SU-DHL-6 (cell line): ENCODE results near the gene SULT2B1.

Experiments
- H2AFZ ChIP-seq: fragments of 200-600 bp; sonication (generic); 2 replicates; pipeline ENCODE4 v1.6.1; 2014; ENCODE audit warnings: low read depth, mild to moderate bottlenecking, moderate library complexity, mixed read lengths, antibody characterized with exemption, low read length; ENCODE audit not compliant: severe bottlenecking
- H3F3A ChIP-seq: fragments of 200-600 bp; shearing (Covaris generic); 2 replicates; pipeline ENCODE4 v1.6.0; 2016; ENCODE audit warnings: antibody characterized with exemption, mild to moderate bottlenecking; ENCODE audit not compliant: insufficient read depth
- H3K27ac ChIP-seq: fragments of 200-600 bp; sonication (generic); 2 replicates; pipeline ENCODE4 v1.5.1; 2016; ENCODE audit warnings: low read depth, mild to moderate bottlenecking, low read length, moderate library complexity, mixed read lengths
- H3K27me3 ChIP-seq: fragments of 200-600 bp; sonication (generic), shearing (Covaris generic); 2 replicates; pipeline ENCODE4 v1.6.0; 2014; ENCODE audit warnings: mild to moderate bottlenecking, low read length
- H3K36me3 ChIP-seq: fragments of 200-600 bp; sonication (generic); 2 replicates; pipeline ENCODE4 v1.6.1; 2014; ENCODE audit warnings: mild to moderate bottlenecking, low read length, mixed read lengths
- H3K4me2 ChIP-seq: fragments of 300-600, 200-600 bp; shearing (Covaris generic), sonication (generic); 2 replicates; pipeline ENCODE4 v1.6.0; 2014; ENCODE audit warnings: low read length, low read depth, mild to moderate bottlenecking; ENCODE audit not compliant: poor library complexity, severe bottlenecking
- H3K4me3 ChIP-seq: fragments of 200-600 bp; sonication (generic); 2 replicates; pipeline ENCODE4 v1.5.1; 2014; ENCODE audit warnings: antibody characterized with exemption, low read length, mild to moderate bottlenecking, mixed read lengths; ENCODE audit not compliant: insufficient read depth, poor library complexity, severe bottlenecking
- H3K79me2 ChIP-seq: fragments of 200-600 bp; sonication (generic); 2 replicates; pipeline ENCODE4 v1.6.1; 2014; ENCODE audit warnings: mild to moderate bottlenecking, low read length, moderate library complexity; ENCODE audit not compliant: insufficient read depth
- H3K9ac ChIP-seq: fragments of 200-600 bp; sonication (generic); 2 replicates; pipeline ENCODE4 v1.7.0; 2014; ENCODE audit warnings: mild to moderate bottlenecking, low read length
- H3K9me2 ChIP-seq: fragments of 200-600 bp; sonication (generic); replicated peaks from 2 replicates; pipeline ENCODE4 v1.6.1; 2014; ENCODE audit warnings: low read length; ENCODE audit not compliant: insufficient read depth
- H3K9me3 ChIP-seq: fragments of 200-600 bp; sonication (generic); 2 replicates; pipeline ENCODE4 v1.6.1; 2014; ENCODE audit warnings: low read length, mixed read lengths; ENCODE audit not compliant: insufficient read depth
- H4K20me1 ChIP-seq: fragments of 200-600 bp; sonication (generic); 2 replicates; pipeline ENCODE4 v1.6.1; 2014; ENCODE audit warnings: low read depth, mild to moderate bottlenecking, antibody characterized with exemption, low read length, moderate library complexity, mixed read lengths
- CTCF ChIP-seq: fragments of 200-600 bp; sonication (generic); IDR thresholded peaks from one replicate; pipeline ENCODE4 v1.5.1; 2017; ENCODE audit warnings: antibody characterized with exemption, mild to moderate bottlenecking, low read length, moderate library complexity; ENCODE audit not compliant: insufficient read depth, poor library complexity, severe bottlenecking
- EZH2phosphoT487 ChIP-seq: fragments of 200-600 bp; sonication (generic), shearing (Covaris generic); conservative IDR thresholded peaks from 2 replicates; pipeline ENCODE4 v1.6.1; 2018; ENCODE audit warnings: mild to moderate bottlenecking, antibody characterized with exemption, low read length, moderate library complexity, mixed read lengths

Gene SULT2B1

GRCh38 chr19:48561412-48561811, 9.4 kb downstream of the SULT2B1 start:
- Histone ChIP-seq H3K36me3 (no peaks in the 10 kb centered on the region), H3K79me2 (no peaks in the 10 kb centered on the region), H3K4me3 (no peak overlapping the region), H3K27me3 (no peaks in the 10 kb centered on the region), H4K20me1 (no peaks in the 10 kb centered on the region), H3K27ac (no peak overlapping the region), H3K9me2 (no peaks in the 10 kb centered on the region), H3K9ac (no peak overlapping the region), H3K9me3 (no peaks in the 10 kb centered on the region), H3K4me2 (no peak overlapping the region), H2AFZ (no peak overlapping the region), H3F3A (no peaks in the 10 kb centered on the region)
- TF ChIP-seq CTCF (no peak), EZH2phosphoT487 (no peak)

- Histone ChIP-seq H2AFZ (no peak overlapping the region), H3K9ac (no peak overlapping the region), H3K9me2 (no peaks in the 10 kb centered on the region), H3K79me2 (no peaks in the 10 kb centered on the region), H3K4me2 (no peak overlapping the region), H3K27me3 (no peaks in the 10 kb centered on the region), H3K4me3 (no peak overlapping the region), H3K27ac (no peak overlapping the region), H3K9me3 (no peaks in the 10 kb centered on the region), H4K20me1 (no peaks in the 10 kb centered on the region), H3F3A (no peaks in the 10 kb centered on the region), H3K36me3 (no peaks in the 10 kb centered on the region)
- TF ChIP-seq CTCF (no peak), EZH2phosphoT487 (no peak)
Observed at GRCh38 chr19:48565090-48565489, 13.1 kb downstream of the SULT2B1 start.

GRCh38 chr19:48568345-48568886, 16.4 kb downstream of the SULT2B1 start:
- H2AFZ ChIP-seq = no peak overlapping the region
- no peaks in the 10 kb centered on the region for H3F3A ChIP-seq
- TF ChIP-seq CTCF (no peak), EZH2phosphoT487 (no peak)
- no peaks in the 10 kb centered on the region for H3K79me2 ChIP-seq
- no peak overlapping the region for H3K4me2 ChIP-seq
- H4K20me1 ChIP-seq = no peaks in the 10 kb centered on the region
- no peaks in the 10 kb centered on the region for H3K9me2 ChIP-seq
- no peak overlapping the region for H3K27ac ChIP-seq
- H3K9ac ChIP-seq = no peak overlapping the region
- no peak overlapping the region for H3K4me3 ChIP-seq
- no peaks in the 10 kb centered on the region for H3K36me3 ChIP-seq
- no peaks in the 10 kb centered on the region for H3K9me3 ChIP-seq
- H3K27me3 ChIP-seq = no peaks in the 10 kb centered on the region

GRCh38 chr19:48569814-48570213, 17.8 kb downstream of the SULT2B1 start:
- H3K4me2 ChIP-seq = no peak overlapping the region
- no peaks in the 10 kb centered on the region for H4K20me1 ChIP-seq
- H3K79me2 ChIP-seq = no peaks in the 10 kb centered on the region
- TF ChIP-seq CTCF (no peak), EZH2phosphoT487 (no peak)
- no peak overlapping the region for H3K4me3 ChIP-seq
- H3K9me2 ChIP-seq = no peaks in the 10 kb centered on the region
- H3F3A ChIP-seq = no peaks in the 10 kb centered on the region
- no peaks in the 10 kb centered on the region for H3K36me3 ChIP-seq
- H3K9me3 ChIP-seq = no peaks in the 10 kb centered on the region
- no peak overlapping the region for H3K9ac ChIP-seq
- H3K27me3 ChIP-seq = no peaks in the 10 kb centered on the region
- no peak overlapping the region for H2AFZ ChIP-seq
- no peak overlapping the region for H3K27ac ChIP-seq
